GM21447 (cell line): ENCODE data around the gene ITIH4.

Experiments
- ATAC-seq: cut with Tn5 transposase; IDR thresholded peaks from one replicate; pipeline ENCODE4 v1.9.1; 2021; ENCODE audit not compliant: unreplicated experiment

The ITIH4 gene

GRCh38 chr3:52805270-52806039 is 25.0 kb downstream of the ITIH4 start:
- ATAC-seq: no peak

GRCh38 chr3:52801839-52802238 is 28.6 kb downstream of the ITIH4 start:
- no peak for ATAC-seq

GRCh38 chr3:52800079-52800478 is 30.4 kb downstream of the ITIH4 start:
- no peak for ATAC-seq

GRCh38 chr3:52798978-52799476 is 31.4 kb downstream of the ITIH4 start:
- ATAC-seq: no peak

GRCh38 chr3:52798376-52798977 is 32.0 kb downstream of the ITIH4 start:
- no peak for ATAC-seq

GRCh38 chr3:52796411-52796810 is 34.1 kb downstream of the ITIH4 start:
- no peak for ATAC-seq

GRCh38 chr3:52795298-52795900 is 35.1 kb downstream of the ITIH4 start:
- no peak for ATAC-seq

- ATAC-seq: no peak
Observed at GRCh38 chr3:52794612-52795099, 35.8 kb downstream of the ITIH4 start, which contains the start of gene ITIH3. Gene ITIH3 (plus strand): TSS chr3:52794796. CDS start chr3:52794804, 8 bp downstream.

GRCh38 chr3:52793702-52794611 is 36.5 kb downstream of the ITIH4 start:
- no peak for ATAC-seq

- no peak for ATAC-seq
Observed at GRCh38 chr3:52792961-52793695, 37.3 kb downstream of the ITIH4 start.

- ATAC-seq: no peak
Observed at GRCh38 chr3:52792413-52792812, 38.1 kb downstream of the ITIH4 start.

GRCh38 chr3:52791928-52792327 is 38.5 kb downstream of the ITIH4 start:
- ATAC-seq: no peak

- ATAC-seq: no peak
Observed at GRCh38 chr3:52791366-52791765, 39.1 kb downstream of the ITIH4 start.

GRCh38 chr3:52790741-52791140 is 39.7 kb downstream of the ITIH4 start:
- ATAC-seq: no peak

- no peak for ATAC-seq
Observed at GRCh38 chr3:52790337-52790736, 40.1 kb downstream of the ITIH4 start.

GRCh38 chr3:52789746-52790040 is 40.8 kb downstream of the ITIH4 start:
- no peak for ATAC-seq

- ATAC-seq: no peak
Observed at GRCh38 chr3:52788890-52789745, 41.4 kb downstream of the ITIH4 start.

GRCh38 chr3:52787672-52788625 is 42.5 kb downstream of the ITIH4 start:
- no peak for ATAC-seq
